HG02763 (cell line): ENCODE results near the gene IDNK.
A peak's percentile ranks its signal among the peaks of the same experiment; 100 is the strongest.
"Not testable (repeated sequence)": the region's sequence is repeated elsewhere in the genome, so short reads cannot be mapped to it uniquely, and the experiment has no call there.

ENCODE experiments used
- ATAC-seq: cut with Tn5 transposase; IDR thresholded peaks from one replicate; pipeline ENCODE4 v1.9.1; 2021; ENCODE audit warnings: mild to moderate bottlenecking, moderate library complexity; ENCODE audit not compliant: unreplicated experiment

The IDNK gene

GRCh38 chr9:83622939-83623678 lies at the start of gene IDNK:
Gene IDNK, plus strand, starts transcription at chr9:83623143. Its CDS starts 29 bp downstream, at chr9:83623172.
- ATAC-seq = peak; percentile 81

DNA sequence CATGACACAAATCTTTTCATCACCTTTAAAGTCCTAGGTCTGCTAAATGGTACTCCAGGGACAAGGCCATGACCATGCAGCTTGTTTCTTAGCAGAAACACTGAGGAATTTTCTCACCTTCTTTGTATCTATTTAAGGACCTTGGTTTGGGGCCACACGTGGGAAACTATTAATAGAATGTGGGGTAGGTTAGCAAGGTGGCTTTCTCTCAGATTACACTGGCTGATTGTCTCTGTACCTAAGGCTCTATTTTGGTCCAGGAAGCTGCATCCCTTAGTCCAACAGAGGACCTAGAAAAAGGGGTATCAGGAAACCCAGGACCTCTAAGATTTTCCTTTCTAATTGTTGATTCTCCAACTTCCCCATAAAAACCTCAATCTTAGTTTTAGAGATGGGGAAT lies 48.5 kb upstream of the IDNK start:
- ATAC-seq = no peak

GRCh38 chr9:83582029-83582428 lies 40.9 kb upstream of the IDNK start:
- ATAC-seq = no peak

DNA sequence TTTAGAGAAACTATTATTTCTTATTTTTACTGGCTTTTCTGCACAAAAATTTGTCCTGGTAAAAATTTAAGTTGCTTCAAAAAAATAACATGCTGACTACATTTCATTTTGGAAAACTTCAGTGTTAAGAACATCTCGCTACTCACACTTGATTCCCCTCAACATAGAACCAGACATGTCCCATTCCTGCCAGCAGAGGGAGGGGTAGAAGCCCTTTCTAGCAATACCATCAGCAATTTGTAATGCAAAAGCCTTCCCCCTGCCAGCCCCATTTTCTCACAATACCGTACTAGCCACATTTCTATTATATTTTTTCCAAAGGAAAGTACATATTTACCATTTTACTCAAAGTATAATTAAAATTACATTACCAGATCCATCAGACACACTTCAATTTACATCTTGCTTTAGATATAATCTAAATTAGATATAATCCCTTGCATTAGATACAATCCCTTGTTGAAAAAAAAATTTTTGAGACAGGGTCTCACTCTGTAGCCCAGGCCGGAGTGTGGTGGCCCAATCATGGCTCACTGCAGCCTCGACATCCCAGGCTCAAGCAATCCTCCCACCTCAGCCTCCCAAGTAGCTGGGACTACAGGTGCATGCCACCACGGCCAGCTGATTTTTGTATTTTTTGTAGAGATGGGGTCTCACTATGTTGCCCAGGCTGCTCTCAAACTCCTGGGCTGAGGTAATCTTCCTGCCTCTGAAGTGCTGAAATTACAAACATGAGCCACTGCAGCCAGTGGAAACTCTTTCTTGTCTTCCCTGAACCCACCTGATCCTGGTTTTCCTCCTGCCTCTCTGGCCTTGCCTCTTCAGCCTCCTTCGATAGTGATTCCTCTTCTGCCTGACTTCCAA lies 39.6 kb upstream of the IDNK start:
- ATAC-seq = no peak

DNA sequence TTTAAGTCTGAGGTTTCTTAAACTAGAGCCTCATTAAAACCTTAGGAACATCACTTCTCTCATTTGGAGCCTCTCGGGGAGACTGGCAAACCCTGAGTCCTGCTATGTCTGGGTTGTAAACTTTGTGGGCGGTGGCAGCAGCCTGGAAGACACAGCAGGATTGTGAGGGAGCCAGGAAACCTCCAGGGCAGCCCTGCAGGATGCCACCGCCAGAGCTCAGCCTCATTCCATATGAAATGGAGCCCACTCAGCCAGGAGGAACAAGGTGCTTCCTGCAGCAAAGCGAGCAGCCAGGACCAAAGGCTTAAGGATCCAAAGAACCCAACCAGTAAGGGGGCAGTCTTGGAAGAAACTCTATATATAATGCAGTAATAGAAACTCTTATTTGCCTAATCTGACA lies 37.9 kb upstream of the IDNK start:
- no peak for ATAC-seq

DNA sequence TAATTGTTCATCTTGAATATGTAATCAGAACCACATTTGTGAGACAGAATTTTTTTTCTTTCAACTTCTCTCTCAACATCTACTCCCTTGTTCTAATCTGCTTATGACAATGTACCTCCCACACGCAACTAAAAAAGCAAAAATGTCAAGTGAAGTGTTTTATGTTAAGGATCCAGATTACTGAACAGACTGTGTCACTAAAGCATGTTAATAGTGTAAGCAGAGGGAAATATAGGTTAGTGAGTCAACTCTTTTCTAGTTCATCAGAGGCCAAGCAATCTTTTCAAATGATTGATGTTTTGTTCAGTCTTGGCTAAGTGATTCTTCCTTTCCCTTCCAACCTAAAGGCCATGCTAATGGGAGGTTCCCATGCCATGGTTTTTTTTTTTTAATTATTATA lies 34.7 kb upstream of the IDNK start:
- no peak for ATAC-seq

DNA sequence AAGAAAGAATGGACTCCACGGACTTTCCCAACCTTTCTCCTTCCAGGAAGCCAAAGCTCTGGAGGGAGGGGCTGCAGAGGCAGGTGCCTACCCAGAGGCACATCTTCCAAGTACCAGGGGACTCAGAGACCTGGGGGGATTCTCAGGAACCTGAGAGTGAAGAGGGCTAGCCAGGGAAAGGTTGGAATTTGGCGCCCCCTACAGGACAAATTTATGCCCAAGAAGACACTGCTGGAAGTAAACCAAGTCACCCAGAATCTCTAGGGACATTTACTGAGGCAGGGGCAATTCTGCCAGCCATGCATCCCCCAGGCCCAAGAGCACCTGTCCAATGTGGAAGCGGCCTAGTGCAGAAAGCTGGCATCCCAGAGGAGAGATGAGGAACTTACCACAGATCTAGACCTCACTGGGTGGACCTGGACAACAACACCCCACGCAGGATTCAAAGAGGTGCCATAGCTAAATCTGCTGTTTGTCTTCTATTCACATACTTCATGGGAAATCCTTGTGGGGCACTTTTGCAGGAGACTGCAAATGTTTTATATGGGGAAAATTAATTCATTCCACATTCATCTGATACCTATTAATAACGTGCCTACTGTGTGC lies 25.9 kb upstream of the IDNK start:
- no peak for ATAC-seq

DNA sequence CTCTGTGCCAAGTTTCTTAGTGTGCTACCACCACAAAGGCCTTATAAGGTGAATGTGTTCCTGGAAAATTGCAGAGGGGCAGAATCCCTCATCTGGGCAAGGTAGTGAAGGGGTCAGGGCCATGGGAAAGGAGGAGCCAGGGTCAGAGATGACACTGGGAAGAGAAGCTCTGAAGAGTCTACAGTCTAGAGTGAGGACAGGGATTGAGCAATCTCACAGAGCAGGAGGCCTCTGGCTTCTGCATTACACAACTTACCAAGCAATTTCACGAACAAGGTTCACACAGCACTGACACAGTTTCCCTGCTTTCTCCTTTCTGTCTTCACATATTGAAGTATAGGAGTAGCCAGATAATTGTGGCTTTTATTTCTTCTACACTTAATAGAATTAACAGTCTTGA lies 24.5 kb upstream of the IDNK start:
- ATAC-seq = no peak

DNA sequence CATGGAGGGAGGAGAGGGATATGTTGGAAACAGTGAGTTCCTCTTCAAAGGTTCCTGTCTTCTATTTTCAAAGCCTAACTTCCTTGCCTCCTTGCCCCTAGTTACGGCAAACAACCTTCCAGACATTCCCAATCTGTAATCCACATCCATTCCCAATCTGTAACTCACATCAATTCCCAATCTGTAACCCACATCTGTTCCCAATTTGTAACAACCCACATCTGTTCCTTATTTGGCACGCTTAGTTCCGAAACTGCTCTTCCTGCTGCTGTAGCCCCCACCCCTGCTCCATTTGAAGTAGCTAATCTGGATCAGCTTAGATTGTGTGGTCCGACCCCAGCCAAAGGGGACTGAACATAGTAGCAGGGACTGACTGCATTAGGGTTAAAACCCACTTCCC lies 23.9 kb upstream of the IDNK start:
- no peak for ATAC-seq

DNA sequence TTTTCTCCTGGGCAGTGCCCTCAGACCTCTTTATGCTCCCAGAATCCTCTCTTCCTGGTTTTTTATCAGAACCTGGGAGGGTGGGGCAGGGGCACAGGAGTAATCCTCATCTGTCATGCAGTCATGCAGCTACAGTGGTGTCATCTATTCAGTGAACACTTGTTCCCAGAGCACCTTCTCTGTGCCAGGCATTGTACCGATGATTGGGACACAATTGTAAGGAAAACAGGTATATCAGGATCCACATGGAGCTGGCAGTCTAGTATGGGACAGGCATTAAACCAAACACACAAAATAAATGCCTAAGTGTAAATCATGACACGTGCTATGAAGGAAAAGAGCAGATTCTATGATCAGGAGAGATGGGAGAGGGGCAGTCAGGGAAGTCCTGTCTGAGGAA lies 21.5 kb upstream of the IDNK start:
- ATAC-seq = no peak

DNA sequence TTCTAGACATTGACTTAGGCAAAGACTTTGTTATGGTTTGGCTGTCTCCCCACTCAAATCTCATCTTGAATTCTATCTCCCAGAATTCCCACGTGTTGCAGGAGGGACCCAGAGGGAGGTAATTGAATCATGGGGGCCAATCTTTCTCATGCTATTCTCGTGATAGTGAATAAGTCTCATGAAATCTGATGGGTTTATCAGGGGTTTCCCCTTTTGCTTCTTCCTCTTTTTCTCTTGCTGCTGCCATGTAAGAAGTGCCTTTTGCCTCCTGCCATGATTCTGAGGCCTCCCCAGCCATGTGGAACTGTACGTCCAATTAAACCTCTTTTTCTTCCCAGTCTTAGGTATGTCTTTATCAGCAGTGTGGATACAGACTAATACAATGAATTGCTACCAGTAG lies 15.3 kb upstream of the IDNK start:
- not testable (repeated sequence) for ATAC-seq

- not testable (repeated sequence) for ATAC-seq
Observed at GRCh38 chr9:83613298-83613697, 9.6 kb upstream of the IDNK start.

- no peak for ATAC-seq
Observed at GRCh38 chr9:83617299-83617698, 5.6 kb upstream of the IDNK start.

- ATAC-seq = no peak
Observed at GRCh38 chr9:83620841-83621636, 1.9 kb upstream of the IDNK start.

- peak; percentile 50 for ATAC-seq
Observed at GRCh38 chr9:83622433-83622938, 457 bp upstream of the IDNK start.

DNA sequence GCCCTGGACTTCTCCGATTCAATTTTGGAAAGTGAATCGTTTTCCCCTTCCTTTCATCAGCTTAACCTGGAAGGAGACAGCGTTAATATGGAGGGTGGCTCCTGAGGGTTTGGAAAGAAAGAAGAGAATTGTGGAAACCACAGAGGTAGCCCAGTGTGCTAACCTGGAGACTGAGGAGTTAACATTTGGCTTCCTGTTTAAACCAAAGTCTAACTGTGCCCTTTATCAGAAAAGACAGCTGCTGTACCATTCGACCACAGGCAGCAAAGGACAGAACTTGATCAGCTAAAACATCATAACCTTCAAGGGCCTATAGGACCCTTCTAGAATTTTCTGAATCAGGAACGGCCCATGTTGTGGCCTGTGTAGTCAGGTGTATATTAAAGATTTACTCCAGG lies 735 bp downstream of the IDNK start:
- ATAC-seq = no peak

- no peak for ATAC-seq
Observed at GRCh38 chr9:83625178-83625577, 2.2 kb downstream of the IDNK start.

GRCh38 chr9:83628540-83628939 lies 5.6 kb downstream of the IDNK start:
- ATAC-seq = no peak

GRCh38 chr9:83629433-83630104 lies 6.6 kb downstream of the IDNK start:
- ATAC-seq = no peak

DNA sequence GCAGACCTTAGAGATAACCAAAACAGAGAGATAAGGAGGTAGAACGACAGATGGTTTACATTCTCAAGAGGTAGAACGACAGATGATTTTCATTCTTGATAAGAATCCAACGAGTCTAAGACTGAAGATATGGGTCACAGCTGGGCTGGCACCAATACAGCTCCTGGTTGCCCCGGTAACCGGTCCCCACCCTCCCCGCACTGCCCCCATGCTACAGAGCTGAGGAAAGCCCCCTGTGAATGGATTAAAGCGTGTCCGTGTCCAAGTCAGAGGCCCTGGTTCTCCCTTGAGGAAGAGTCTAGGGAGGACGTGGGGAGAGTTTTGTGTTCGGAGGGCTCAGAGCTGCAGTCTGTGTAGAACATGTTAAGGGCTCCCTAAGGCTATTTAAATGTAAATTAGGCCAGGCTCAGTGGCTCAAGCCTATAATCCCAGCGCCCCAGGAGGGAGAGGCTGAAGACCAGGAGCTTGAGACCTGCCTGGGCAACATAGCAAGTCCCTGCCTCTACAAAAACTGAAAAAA lies 8.1 kb downstream of the IDNK start:
- ATAC-seq = no peak
